GM21825 (cell line): Measurements from ENCODE around the gene SOSTDC1.
"Not testable (repeated sequence)": the region's sequence is repeated elsewhere in the genome, so short reads cannot be mapped to it uniquely, and the experiment has no call there.

Source experiments
- ATAC-seq: cut with Tn5 transposase; IDR thresholded peaks from one replicate; pipeline ENCODE4 v1.9.1; 2021; ENCODE audit warnings: mild to moderate bottlenecking, moderate library complexity; ENCODE audit not compliant: unreplicated experiment

SOSTDC1 gene

GRCh38 chr7:16463520-16463919, 2.0 kb downstream of the SOSTDC1 start:
- ATAC-seq = no peak

- no peak for ATAC-seq
These were observed 3.1 kb downstream of the SOSTDC1 start for GRCh38 chr7:16462431-16462889.

- no peak for ATAC-seq
These were observed 4.6 kb downstream of the SOSTDC1 start for GRCh38 chr7:16460789-16461493.

- ATAC-seq = not testable (repeated sequence)
These were observed 9.2 kb downstream of the SOSTDC1 start for GRCh38 chr7:16456303-16456702.

- ATAC-seq = no peak
These were observed 9.9 kb downstream of the SOSTDC1 start for GRCh38 chr7:16455591-16455990.

- ATAC-seq = no peak
These were observed 15.2 kb downstream of the SOSTDC1 start for GRCh38 chr7:16450366-16450765.

- ATAC-seq = no peak
These were observed 17.7 kb downstream of the SOSTDC1 start for GRCh38 chr7:16447876-16448275.

- ATAC-seq = no peak
These were observed 19.0 kb downstream of the SOSTDC1 start for GRCh38 chr7:16446508-16446907.

- not testable (repeated sequence) for ATAC-seq
These were observed 21.7 kb downstream of the SOSTDC1 start for GRCh38 chr7:16443871-16444270.

GRCh38 chr7:16438988-16439387, 26.6 kb downstream of the SOSTDC1 start:
- ATAC-seq = no peak

GRCh38 chr7:16436306-16436705, 29.2 kb downstream of the SOSTDC1 start:
- no peak for ATAC-seq

- ATAC-seq = no peak
These were observed 31.9 kb downstream of the SOSTDC1 start for GRCh38 chr7:16433568-16434122.

- ATAC-seq = no peak
These were observed 33.2 kb downstream of the SOSTDC1 start for GRCh38 chr7:16432425-16432731.

GRCh38 chr7:16431646-16432424, 33.7 kb downstream of the SOSTDC1 start:
- peak; percentile 61 for ATAC-seq

GRCh38 chr7:16430133-16430532, 35.4 kb downstream of the SOSTDC1 start:
- ATAC-seq = no peak

GRCh38 chr7:16428672-16429071, 36.9 kb downstream of the SOSTDC1 start:
- ATAC-seq = no peak

- no peak for ATAC-seq
These were observed 37.4 kb downstream of the SOSTDC1 start for GRCh38 chr7:16428182-16428581.

GRCh38 chr7:16423761-16424160, 41.8 kb downstream of the SOSTDC1 start:
- no peak for ATAC-seq

- no peak for ATAC-seq
These were observed 42.6 kb downstream of the SOSTDC1 start for GRCh38 chr7:16422917-16423316.

- ATAC-seq = no peak
These were observed 43.5 kb downstream of the SOSTDC1 start for GRCh38 chr7:16422103-16422435.

GRCh38 chr7:16421333-16422102, 44.0 kb downstream of the SOSTDC1 start, which contains the start of gene CRPPA:
Gene CRPPA (minus strand): TSS chr7:16421538. CDS start chr7:16421322, 216 bp downstream.
- ATAC-seq = peak; percentile 29
